Uterine smooth muscle cell (primary cell): ENCODE measurements around the gene SLC25A10. TPM values are rescaled to one million over a fixed set of nuclear protein-coding genes. Genes with fewer than 3 reads are reported as not detected.

Experiments used
- total RNA-seq: library from RNA; depleted of rRNA; stranded (reverse); fragments of >200 nt; gene quantifications from 2 replicates; pipeline ENCODE4 v1.2.3, GENCODE V29; 2014

The SLC25A10 gene
- 11.0 and 31.7 TPM in 2 replicates for total RNA-seq

GRCh38 chr17:81711814-81712467, at the start of gene SLC25A10:
Gene SLC25A10, plus strand, starts transcription at chr17:81712284. Its CDS starts 143 bp downstream, at chr17:81712427.

GRCh38 chr17:81666342-81667191, 45.5 kb upstream of the SLC25A10 start, which contains the start of the genes CCDC137 and OXLD1:
Gene CCDC137, plus strand, starts transcription at chr17:81666737. Its CDS starts 30 bp downstream, at chr17:81666767.
Gene OXLD1, minus strand, starts transcription at chr17:81666605. Its CDS starts 28 bp downstream, at chr17:81666577.

GRCh38 chr17:81683584-81684441, 28.3 kb upstream of the SLC25A10 start, which contains the start of the genes ARL16 and HGS:
Gene ARL16, minus strand, starts transcription at chr17:81683797. Its CDS starts 44 bp downstream, at chr17:81683753.
Gene HGS, plus strand, starts transcription at chr17:81684011. Its CDS starts 56 bp downstream, at chr17:81684067.

GRCh38 chr17:81702934-81703746, 8.9 kb upstream of the SLC25A10 start, which contains the start of gene MRPL12:
Gene MRPL12, plus strand, starts transcription at chr17:81703367. Its CDS starts 135 bp downstream, at chr17:81703502.

Other genes starting within 250 kb of the SLC25A10 start
- 7,210 and 9,433 TPM in 2 replicates for gene ACTG1, start 199.5 kb upstream of the SLC25A10 start, total RNA-seq
- gene FSCN2, start 183.9 kb upstream of the SLC25A10 start, total RNA-seq, result 1.5 and 4.6 TPM in 2 replicates
- gene FAAP100, start 159.9 kb upstream of the SLC25A10 start, total RNA-seq, result 17.8 and 21.4 TPM in 2 replicates
- gene NPLOC4, start 75.2 kb upstream of the SLC25A10 start, total RNA-seq, result 80.0 and 98.2 TPM in 2 replicates
- gene TSPAN10, start 75.1 kb upstream of the SLC25A10 start, total RNA-seq, result 1.3 and 4.0 TPM in 2 replicates
- 0.25 TPM in 1 of 2 replicates, not detected in the other for gene PDE6G, start 55.7 kb upstream of the SLC25A10 start, total RNA-seq
- 34.0 and 38.5 TPM in 2 replicates for gene OXLD1, start 45.7 kb upstream of the SLC25A10 start, total RNA-seq
- 11.0 and 12.0 TPM in 2 replicates for gene CCDC137, start 45.5 kb upstream of the SLC25A10 start, total RNA-seq
- 24.2 and 25.0 TPM in 2 replicates for gene ARL16, start 28.5 kb upstream of the SLC25A10 start, total RNA-seq
- gene HGS, start 28.3 kb upstream of the SLC25A10 start, total RNA-seq, result 104 and 130 TPM in 2 replicates
- gene MRPL12, start 8.9 kb upstream of the SLC25A10 start, total RNA-seq, result 8.6 and 11.8 TPM in 2 replicates
- not detected in 2 replicates for gene GCGR, start 91.9 kb downstream of the SLC25A10 start, total RNA-seq
- gene MCRIP1, start 121.0 kb downstream of the SLC25A10 start, total RNA-seq, result 85.0 and 126 TPM in 2 replicates
- not detected in 2 replicates for gene PPP1R27, start 122.8 kb downstream of the SLC25A10 start, total RNA-seq
- gene P4HB, start 148.3 kb downstream of the SLC25A10 start, total RNA-seq, result 1,482 and 2,745 TPM in 2 replicates
- 159 and 234 TPM in 2 replicates for gene ARHGDIA, start 159.1 kb downstream of the SLC25A10 start, total RNA-seq
- 129 and 334 TPM in 2 replicates for gene ALYREF, start 179.3 kb downstream of the SLC25A10 start, total RNA-seq
- 228 and 235 TPM in 2 replicates for gene ANAPC11, start 179.4 kb downstream of the SLC25A10 start, total RNA-seq
- 0.22 and 0.25 TPM in 2 replicates for gene NPB, start 190.0 kb downstream of the SLC25A10 start, total RNA-seq
- 108 TPM in 2 replicates for gene PCYT2, start 199.1 kb downstream of the SLC25A10 start, total RNA-seq
- 32.2 and 36.1 TPM in 2 replicates for gene SIRT7, start 205.9 kb downstream of the SLC25A10 start, total RNA-seq
- gene MAFG, start 215.5 kb downstream of the SLC25A10 start, total RNA-seq, result 25.9 and 39.5 TPM in 2 replicates
- gene PYCR1, start 225.0 kb downstream of the SLC25A10 start, total RNA-seq, result 92.4 and 182 TPM in 2 replicates
- 0.12 TPM in 1 of 2 replicates, not detected in the other for gene MYADML2, start 234.9 kb downstream of the SLC25A10 start, total RNA-seq
- gene NOTUM, start 248.9 kb downstream of the SLC25A10 start, total RNA-seq, result under 0.01 TPM in 2 replicates